Activated CD8-positive, alpha-beta memory T cell treated with anti-CD3 and anti-CD28 coated beads for 48 hours (primary cell): ENCODE data around the gene TREH.
"Not testable (repeated sequence)": the region's sequence is repeated elsewhere in the genome, so short reads cannot be mapped to it uniquely, and the experiment has no call there.

Experiments
- DNase-seq, 3 experiments: peaks; one replicate each; pipeline ENCODE4 v3.0.0-alpha.2; 2020; ENCODE audit warnings: low read depth in 2 of 3, low spot score in 2 of 3

TREH gene, protein sequence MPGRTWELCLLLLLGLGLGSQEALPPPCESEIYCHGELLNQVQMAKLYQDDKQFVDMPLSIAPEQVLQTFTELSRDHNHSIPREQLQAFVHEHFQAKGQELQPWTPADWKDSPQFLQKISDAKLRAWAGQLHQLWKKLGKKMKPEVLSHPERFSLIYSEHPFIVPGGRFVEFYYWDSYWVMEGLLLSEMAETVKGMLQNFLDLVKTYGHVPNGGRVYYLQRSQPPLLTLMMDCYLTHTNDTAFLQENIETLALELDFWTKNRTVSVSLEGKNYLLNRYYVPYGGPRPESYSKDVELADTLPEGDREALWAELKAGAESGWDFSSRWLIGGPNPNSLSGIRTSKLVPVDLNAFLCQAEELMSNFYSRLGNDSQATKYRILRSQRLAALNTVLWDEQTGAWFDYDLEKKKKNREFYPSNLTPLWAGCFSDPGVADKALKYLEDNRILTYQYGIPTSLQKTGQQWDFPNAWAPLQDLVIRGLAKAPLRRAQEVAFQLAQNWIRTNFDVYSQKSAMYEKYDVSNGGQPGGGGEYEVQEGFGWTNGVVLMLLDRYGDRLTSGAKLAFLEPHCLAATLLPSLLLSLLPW

DNA sequence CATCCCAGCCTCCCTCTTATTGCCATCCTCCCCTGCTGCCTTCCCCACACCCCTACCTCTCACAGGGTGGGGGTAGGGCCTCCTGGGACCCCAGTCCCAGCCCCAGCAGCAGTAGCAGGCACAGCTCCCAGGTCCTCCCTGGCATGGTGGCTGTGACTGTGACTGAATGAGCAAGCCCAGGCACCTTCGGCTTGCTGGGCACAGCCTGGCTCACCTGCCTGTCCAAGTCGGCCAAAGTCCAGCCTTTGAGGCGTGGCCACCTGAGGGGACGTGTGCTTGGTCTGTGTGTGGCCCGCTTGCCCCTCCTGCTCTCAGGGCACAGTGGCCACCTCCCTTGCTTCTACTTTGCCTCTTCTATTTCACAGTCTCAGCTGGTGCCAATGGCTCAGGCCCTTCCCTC lies at the start of gene TREH:
TSS of gene TREH (minus strand) at position 168 of the 400 bp plus-strand sequence. CDS start at position 145, 23 bp downstream.
- no peak for DNase-seq

DNA sequence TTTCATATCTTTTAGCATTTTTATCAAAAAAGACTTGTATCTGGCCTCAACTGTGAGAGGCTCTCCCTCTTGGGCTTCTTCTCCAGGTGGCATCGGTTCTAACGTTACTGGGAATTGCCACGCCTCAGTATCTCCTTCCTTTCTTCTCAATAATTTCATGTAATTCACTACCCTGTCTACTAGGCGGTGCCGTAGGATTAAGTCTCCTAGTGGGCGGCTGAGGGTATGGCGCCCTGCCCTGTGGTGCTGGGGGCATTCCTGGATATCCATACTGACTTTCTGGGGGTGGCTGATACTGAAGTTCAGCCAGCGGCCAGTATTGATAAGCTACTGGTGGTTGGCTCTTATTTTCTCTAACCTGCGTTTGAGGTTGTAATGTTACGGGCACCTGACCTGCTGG lies 48.7 kb upstream of the TREH start:
- not testable (repeated sequence) for DNase-seq

DNA sequence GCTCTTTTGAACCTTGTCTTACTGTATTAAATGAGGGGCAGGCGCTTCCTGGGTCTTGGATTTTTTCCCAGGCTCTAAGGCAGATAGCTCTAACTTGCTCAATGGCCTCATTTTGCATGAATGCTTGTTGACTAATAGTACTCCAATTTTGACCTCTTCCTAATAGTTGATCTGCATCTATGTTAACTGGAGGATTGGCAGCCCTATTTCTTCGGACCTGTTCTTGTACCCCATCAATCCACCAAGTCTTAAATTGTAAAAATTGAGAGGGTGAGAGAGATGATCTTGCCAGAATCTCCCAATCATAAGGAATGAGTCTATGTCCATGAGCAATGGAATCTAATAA lies 48.2 kb upstream of the TREH start:
- DNase-seq, result not testable (repeated sequence)

DNA sequence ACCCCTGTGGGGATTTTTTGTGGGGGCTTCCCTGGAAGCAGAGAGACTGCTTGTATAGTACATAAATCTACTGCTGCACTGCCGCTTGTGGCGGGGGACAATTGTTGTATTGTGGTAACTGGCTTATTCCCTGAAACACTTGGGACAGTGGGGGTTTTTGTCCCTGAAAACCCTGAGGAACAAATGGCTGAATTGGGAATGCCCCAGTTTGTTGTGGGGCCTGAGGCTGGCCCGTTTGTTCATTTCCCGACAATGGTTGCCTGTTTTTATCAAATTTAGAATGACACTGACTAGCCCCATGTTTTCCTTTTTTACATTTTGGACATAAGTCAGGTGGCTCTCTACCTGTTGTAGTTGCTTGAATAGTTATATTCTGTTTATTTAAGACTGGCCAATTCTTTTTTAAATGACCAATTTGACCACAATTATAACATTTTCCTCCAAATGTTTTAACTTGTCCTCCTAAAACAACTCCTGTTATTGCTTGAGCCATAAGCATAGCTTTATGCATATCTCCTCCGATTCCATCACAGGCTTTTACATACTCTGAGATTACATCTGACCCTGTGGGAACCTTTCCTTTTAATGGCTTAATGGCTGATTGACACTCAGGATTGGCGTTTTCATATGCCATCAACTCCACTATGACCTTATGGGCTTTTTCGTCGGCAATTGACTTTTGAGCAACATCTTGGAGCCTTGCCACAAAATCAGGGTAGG lies 47.7 kb upstream of the TREH start:
- not testable (repeated sequence) for DNase-seq

GRCh38 chr11:118721478-118722015 lies 42.1 kb upstream of the TREH start:
- DNase-seq, result not testable (repeated sequence)

GRCh38 chr11:118720740-118721139 lies 41.3 kb upstream of the TREH start:
- not testable (repeated sequence) for DNase-seq

GRCh38 chr11:118720078-118720477 lies 40.6 kb upstream of the TREH start:
- not testable (repeated sequence) for DNase-seq

DNA sequence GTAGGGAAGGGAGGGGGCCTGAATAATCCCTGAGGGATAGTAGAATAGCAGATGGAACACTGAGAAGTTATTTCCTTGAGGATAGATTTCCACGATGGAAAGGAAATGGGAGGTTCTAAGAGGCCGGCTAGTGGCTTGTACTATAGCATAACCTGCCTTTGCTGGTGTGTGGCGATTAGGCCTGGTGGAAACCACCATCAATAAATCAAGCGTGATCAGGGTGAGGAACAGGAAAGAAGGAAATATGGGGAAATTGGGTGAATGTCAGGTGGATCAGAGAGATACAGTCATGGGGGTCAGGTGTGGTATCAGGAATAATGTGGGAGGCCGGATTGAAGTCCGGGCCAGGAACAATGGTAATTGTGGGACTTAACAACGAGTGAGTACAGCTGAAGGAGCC lies 39.1 kb upstream of the TREH start:
- not testable (repeated sequence) for DNase-seq

DNA sequence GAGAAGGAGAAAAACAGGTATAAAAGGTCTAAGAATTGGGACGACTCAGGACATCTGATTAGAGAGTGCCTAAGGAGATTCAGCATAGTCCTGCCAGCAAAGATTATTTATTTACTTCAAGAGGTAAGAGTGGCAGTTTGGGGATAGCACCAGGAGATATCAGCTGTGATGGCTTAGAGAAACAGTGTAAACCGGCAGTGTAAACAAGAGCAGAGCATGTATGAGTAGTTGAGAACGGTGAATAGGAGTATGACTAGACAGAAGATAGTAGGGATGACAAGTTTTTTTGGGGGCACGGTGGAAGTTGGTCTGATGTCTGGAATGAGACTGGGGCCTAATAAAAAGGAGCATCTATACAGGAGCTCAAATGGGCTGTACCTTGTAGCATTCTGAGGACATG lies 38.3 kb upstream of the TREH start:
- not testable (repeated sequence) for DNase-seq

DNA sequence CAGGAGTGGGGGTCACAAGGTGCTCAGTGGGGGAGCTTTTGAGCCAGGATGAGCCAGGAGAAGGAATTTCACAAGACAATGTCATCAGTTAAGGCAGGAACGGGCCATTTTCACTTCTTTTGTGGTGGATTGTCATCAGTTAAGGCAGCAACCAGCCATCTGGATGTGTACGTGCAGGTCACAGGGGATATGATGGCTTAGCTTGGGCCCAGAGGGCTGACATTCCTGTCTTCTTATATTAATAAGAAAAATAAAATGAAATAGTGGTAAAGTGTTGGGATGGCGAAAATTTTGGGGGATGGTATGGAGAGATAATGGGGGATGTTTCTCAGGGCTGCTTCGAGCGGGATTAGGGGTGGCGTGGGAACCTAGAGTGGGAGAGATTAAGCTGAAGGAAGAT lies 37.8 kb upstream of the TREH start:
- DNase-seq, result not testable (repeated sequence)

DNA sequence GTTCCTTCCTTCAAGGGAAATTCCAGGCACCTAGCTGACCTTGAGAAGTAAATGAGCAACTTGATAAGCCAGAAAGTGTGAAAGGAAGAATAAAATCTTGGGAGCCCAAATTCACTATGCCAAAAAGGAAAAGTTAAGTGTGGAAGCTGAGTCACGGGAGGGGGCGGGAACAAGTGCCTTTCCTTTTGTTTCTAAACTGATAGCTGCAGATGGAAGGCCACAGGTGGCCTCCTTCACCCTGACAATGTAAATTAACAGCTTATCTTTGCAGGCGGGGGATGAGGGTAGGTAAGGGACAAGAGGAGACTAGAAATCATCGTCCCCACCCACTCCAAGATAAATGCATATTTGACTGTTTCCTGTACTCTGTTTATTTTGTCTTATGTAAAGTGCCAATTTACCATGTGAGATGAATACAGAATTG lies 36.4 kb upstream of the TREH start:
- DNase-seq, result no peak

DNA sequence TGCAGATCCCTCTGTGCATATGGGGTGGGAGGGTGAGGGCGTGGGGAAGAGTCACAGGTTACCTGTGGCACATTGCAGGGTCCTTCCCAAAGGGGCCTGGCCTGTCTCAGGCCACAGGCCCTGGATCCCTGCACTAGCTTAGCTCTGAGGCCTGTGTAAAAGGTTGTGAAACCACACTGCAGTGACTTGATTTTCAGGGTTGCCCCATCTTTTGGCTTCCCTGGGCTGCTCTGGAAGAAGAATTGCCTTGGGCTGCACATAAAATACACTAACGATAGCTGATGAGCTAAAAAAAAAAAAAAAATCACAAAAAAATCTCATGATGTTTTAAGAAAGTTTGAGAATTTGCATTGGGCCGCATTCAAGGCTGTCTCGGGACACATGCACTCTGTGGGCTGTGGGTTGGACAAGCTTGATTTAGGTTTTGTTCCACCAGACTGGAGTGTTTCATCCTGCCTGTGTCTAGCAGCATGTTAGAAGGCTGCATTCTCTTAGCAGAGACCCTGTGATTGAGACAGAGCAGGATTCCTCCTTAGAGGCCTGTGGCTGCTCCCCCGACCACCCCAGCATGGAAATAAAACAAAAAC lies 35.9 kb upstream of the TREH start:
- DNase-seq, result no peak

DNA sequence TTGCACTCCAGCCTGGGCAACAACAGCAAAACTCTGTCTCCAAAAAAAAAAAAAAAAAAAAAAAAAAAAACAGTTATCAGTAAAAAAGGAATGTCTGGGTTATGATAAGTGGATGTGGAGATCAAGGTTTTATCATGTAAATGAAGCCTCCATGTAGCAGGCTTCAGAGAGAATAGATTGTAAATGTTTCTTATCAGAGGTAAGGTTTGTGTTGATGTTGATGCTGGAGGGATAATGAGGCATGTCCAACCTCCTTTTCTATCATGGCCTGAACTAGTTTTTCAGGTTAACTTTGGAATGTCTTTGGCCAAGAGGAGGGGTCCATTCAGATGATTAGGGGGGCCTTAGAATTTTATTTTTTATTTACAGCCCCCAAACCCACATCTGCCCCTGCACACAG lies 35.4 kb upstream of the TREH start:
- DNase-seq, result no peak

- DNase-seq, result not testable (repeated sequence)
Measured at GRCh38 chr11:118714416-118714815, 35.0 kb upstream of the TREH start.

DNA sequence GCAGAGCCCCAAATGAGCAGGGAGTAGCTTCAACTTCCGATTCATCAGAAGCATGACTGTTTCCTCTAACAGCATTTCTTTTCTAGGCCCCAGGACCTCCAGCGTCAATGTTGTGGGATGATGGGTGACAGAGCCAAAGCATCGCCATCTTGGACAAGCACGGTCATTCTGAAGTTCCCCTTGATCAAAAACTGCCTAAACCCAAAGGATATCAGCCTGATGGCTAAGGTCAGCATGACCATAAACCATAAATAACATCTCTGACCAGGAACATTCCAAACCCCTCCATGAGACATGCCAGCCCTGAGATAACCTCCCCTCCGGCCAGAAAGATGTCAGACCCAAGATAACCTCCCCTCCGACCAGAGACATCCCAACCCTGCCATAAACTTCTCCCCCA lies 28.8 kb upstream of the TREH start:
- no peak for DNase-seq

GRCh38 chr11:118706546-118706825 lies 27.0 kb upstream of the TREH start:
- no peak for DNase-seq

GRCh38 chr11:118705791-118706545 lies 26.5 kb upstream of the TREH start:
- DNase-seq, result no peak

- DNase-seq, result no peak
Measured at GRCh38 chr11:118705111-118705741, 25.8 kb upstream of the TREH start.

DNA sequence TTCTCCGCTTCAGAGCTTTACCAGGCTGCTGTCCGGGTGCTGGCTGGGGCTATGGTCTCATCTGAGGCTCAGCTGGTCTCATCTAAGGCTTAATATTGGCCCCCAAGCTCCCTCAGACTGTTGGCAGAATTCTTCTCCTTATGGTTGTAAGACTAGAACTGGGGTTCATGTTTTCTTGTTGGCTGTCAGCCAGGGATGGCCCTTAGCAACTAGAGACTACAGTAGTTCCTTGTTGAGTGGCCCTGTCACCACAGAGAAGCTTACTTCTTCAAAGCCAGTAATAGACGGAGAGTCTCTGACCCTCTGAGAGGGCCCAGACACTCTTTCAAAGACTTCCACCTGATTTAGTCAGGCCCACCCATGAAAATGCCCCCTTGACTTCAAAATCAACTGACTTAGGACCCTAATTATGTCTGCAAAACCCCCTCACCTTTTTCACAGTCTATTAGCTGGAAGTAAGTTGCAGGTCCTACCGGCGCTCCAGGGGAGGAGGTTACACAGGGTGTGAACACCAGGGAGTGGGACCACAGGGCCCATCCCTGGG lies 24.2 kb upstream of the TREH start:
- DNase-seq, result no peak

DNA sequence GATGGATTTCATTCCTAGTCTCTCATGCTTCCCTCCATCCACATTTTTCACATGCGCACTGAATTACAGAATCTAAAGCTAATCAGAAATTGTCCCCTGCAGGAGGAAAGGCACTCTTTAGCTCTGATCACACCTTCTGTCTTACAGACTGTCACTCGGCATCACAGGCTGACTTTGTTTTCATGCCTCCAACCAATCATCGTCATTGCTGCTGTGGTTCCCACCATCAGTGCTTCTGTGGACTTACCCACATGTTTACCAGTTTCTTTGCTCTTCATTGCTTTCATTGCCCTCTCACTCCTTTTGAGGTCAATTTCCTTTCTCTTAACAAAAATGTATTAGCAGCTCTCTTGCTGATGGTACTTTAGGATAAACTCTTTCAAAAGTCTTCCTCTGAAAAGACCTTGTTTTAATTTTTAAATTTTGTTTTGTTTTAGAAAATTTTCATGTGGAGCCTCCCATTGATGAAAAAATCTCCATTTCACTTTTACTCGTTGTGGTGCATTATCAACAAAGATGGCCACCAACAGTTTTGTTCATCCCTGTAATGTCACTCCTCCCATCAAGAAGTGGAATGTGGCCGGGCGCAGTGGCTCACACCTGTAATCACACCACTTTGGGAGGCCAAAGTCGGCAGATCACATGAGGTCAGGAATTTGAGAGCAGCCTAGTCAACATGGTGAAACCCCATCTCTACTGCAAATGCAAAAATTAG lies 20.2 kb upstream of the TREH start:
- no peak for DNase-seq
